ENCODE data around the gene WDFY3. TPM values are rescaled to one million over a fixed set of nuclear protein-coding genes. Genes with fewer than 3 reads are reported as not detected.

The WDFY3 gene
- total and polyA plus RNA-seq, 9 of the 15 experiments (the other 6 are each of a cell fraction or from before 2014, with no cell fraction given): 0.58 to 13.5 (median 9.4) TPM

- TF ChIP-seq, protein P1, sequence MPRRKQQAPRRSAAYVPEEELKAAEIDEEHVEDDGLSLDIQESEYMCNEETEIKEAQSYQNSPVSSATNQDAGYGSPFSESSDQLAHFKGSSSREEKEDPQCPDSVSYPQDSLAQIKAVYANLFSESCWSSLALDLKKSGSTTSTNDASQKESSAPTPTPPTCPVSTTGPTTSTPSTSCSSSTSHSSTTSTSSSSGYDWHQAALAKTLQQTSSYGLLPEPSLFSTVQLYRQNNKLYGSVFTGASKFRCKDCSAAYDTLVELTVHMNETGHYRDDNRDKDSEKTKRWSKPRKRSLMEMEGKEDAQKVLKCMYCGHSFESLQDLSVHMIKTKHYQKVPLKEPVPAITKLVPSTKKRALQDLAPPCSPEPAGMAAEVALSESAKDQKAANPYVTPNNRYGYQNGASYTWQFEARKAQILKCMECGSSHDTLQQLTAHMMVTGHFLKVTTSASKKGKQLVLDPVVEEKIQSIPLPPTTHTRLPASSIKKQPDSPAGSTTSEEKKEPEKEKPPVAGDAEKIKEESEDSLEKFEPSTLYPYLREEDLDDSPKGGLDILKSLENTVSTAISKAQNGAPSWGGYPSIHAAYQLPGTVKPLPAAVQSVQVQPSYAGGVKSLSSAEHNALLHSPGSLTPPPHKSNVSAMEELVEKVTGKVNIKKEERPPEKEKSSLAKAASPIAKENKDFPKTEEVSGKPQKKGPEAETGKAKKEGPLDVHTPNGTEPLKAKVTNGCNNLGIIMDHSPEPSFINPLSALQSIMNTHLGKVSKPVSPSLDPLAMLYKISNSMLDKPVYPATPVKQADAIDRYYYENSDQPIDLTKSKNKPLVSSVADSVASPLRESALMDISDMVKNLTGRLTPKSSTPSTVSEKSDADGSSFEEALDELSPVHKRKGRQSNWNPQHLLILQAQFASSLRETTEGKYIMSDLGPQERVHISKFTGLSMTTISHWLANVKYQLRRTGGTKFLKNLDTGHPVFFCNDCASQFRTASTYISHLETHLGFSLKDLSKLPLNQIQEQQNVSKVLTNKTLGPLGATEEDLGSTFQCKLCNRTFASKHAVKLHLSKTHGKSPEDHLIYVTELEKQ (CRISPR knock-in tag; IDR thresholded peaks at IDR 0.05): no peak
- no peak for TF ChIP-seq ZFP30 (CRISPR knock-in tag; IDR thresholded peaks at IDR 0.05; ENCODE audit: borderline replicate concordance)
- TF ChIP-seq ZNF316 (IDR thresholded peaks at IDR 0.05): no peak
- TF ChIP-seq FOS (IDR thresholded peaks at IDR 0.05; ENCODE audit: extremely low read depth, insufficient read length): peak; percentile 51
- no peak for TF ChIP-seq EP300 (IDR thresholded peaks at IDR 0.05; ENCODE audit: low read length)
- no peak for TF ChIP-seq CCNT2 (IDR thresholded peaks at IDR 0.05; ENCODE audit: borderline replicate concordance, extremely low read depth, insufficient read length, low read depth, low read length)
- no peak for TF ChIP-seq RBM17 (IDR thresholded peaks at IDR 0.05; ENCODE audit: borderline replicate concordance, low read depth, low read length)
- TF ChIP-seq SP2 (IDR thresholded peaks at IDR 0.05; ENCODE audit: extremely low read depth, low read depth, low read length, poor library complexity, severe bottlenecking): no peak
- TF ChIP-seq ZNF76 (CRISPR knock-in tag; IDR thresholded peaks at IDR 0.05; ENCODE audit: borderline replicate concordance): no peak
- TF ChIP-seq ZNF174 (CRISPR knock-in tag; IDR thresholded peaks at IDR 0.05): no peak
- TF ChIP-seq, protein P2, sequence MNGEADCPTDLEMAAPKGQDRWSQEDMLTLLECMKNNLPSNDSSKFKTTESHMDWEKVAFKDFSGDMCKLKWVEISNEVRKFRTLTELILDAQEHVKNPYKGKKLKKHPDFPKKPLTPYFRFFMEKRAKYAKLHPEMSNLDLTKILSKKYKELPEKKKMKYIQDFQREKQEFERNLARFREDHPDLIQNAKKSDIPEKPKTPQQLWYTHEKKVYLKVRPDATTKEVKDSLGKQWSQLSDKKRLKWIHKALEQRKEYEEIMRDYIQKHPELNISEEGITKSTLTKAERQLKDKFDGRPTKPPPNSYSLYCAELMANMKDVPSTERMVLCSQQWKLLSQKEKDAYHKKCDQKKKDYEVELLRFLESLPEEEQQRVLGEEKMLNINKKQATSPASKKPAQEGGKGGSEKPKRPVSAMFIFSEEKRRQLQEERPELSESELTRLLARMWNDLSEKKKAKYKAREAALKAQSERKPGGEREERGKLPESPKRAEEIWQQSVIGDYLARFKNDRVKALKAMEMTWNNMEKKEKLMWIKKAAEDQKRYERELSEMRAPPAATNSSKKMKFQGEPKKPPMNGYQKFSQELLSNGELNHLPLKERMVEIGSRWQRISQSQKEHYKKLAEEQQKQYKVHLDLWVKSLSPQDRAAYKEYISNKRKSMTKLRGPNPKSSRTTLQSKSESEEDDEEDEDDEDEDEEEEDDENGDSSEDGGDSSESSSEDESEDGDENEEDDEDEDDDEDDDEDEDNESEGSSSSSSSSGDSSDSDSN (IDR thresholded peaks at IDR 0.05; ENCODE audit: borderline replicate concordance in 1 of 2, low read depth in 2 of 2, low read length in 2 of 2): 0 out of 4 replicates have a peak, but pooled peaks of 1 of the 2 experiments have one; percentile 24
- no peak for TF ChIP-seq ZHX1 (conservative IDR thresholded peaks at IDR 0.05; ENCODE audit: low read length)
- TF ChIP-seq ZBED1 (IDR thresholded peaks at IDR 0.05): no peak
- no peak for TF ChIP-seq FOXO4 (CRISPR knock-in tag; IDR thresholded peaks at IDR 0.05)
- TF ChIP-seq SMARCA5 (IDR thresholded peaks at IDR 0.05): no peak
- TF ChIP-seq DPF2 (IDR thresholded peaks at IDR 0.05): peak; percentile 67
- no peak for TF ChIP-seq PTBP1 (IDR thresholded peaks at IDR 0.05; ENCODE audit: low read depth, low read length)
- TF ChIP-seq ZFP1 (CRISPR knock-in tag; IDR thresholded peaks at IDR 0.05): no peak
- peak; percentile 41; the same call in 1 of the 2 replicates for TF ChIP-seq SMARCC2 (IDR thresholded peaks at IDR 0.05; ENCODE audit: low read depth)
These were observed 152.3 kb downstream of the WDFY3 start (continued) for GRCh38 chr4:84814094-84814750.
